Right lobe of liver (tissue), 6 donors: ENCODE results near the gene BLM. TPM values are rescaled to one million over a fixed set of nuclear protein-coding genes. Genes with fewer than 3 reads are reported as not detected.

ENCODE experiments used
- ATAC-seq, 4 donors: fragments of 200-7000 bp; cut with Tn5 transposase; one replicate each; pipeline ENCODE4 v1.9.1; 2020; ENCODE audit warnings: mild to moderate bottlenecking in 4 of 4, moderate library complexity in 4 of 4
- DNase-seq, 3 donors: peaks; one replicate each; pipeline ENCODE4 v3.0.0-alpha.2; 2020
- H3K27ac ChIP-seq, 3 donors: fragments of 200-600 bp; one replicate each; pipeline ENCODE4 v1.8.0; 2022
- H3K27me3 ChIP-seq, 2 donors: fragments of 200-600 bp; one replicate each; pipeline ENCODE4 v1.8.0; 2022
- H3K36me3 ChIP-seq, 4 donors: fragments of 200-600 bp; sonication (generic) in 1 of 4; one replicate each; pipeline versions ENCODE4 v1.5.1 to v1.8.0; 2017 to 2022; ENCODE audit warnings: control low read depth in 1 of 4
- H3K4me1 ChIP-seq, 4 donors: fragments of 200-600 bp; sonication (generic) in 1 of 4; one replicate each; pipeline versions ENCODE4 v1.5.1 to v1.8.0; 2017 to 2022; ENCODE audit warnings: control low read depth in 1 of 4
- H3K4me3 ChIP-seq, 3 donors: fragments of 200-600 bp; one replicate each; pipeline ENCODE4 v1.8.0; 2022
- H3K9me3 ChIP-seq, 4 donors: fragments of 200-600 bp; sonication (generic) in 1 of 4; one replicate each; pipeline versions ENCODE4 v1.5.1 to v1.8.0; 2017 to 2022; ENCODE audit warnings: control low read depth in 1 of 4
- POLR2A ChIP-seq: fragments of 450-650 bp; IDR thresholded peaks from one replicate; pipeline ENCODE4 v1.6.1; 2017; ENCODE audit warnings: antibody characterized with exemption, mild to moderate bottlenecking
- WGBS: methylation state at CpG from one replicate; pipeline ENCODE4 v1.1.6; 2018; ENCODE audit warnings: low coverage, low lambda C conversion rate; ENCODE audit not compliant: insufficient coverage; ENCODE audit errors: missing lambda C conversion rate; 5-methylcytosine and 5-hydroxymethylcytosine counted together
- intact Hi-C, 2 donors: fragments of 100-400 bp; cut with DNase I; formaldehyde crosslinking; loops; one replicate each; pipeline versions ENCODE4 v1.11.2 to v1.14.1; 2022
- total RNA-seq, 6 experiments: library from RNA; depleted of rRNA in 2 of 6; stranded (reverse); fragments of >200 nt in 2 of 6; fragmentation: NEBNext Ultra II Directional in 3 of 6; extraction: Animal tissue kit (Norgen Biotek cat#: 25700) in 3 of 6; gene quantifications; one replicate each; pipeline versions ENCODE4 v1.1.0 to v1.2.4, GENCODE V29; 2016 to 2023
- TF ChIP-seq, protein P1 (sequence below), 4 donors: fragments of 200-600 bp in 3 of 4; fragments of 450-650 bp in 1 of 4; IDR thresholded peaks; one replicate each; pipeline versions ENCODE4 v1.5.1 to v1.8.0; 2016 to 2022; ENCODE audit warnings: antibody characterized with exemption in 4 of 4, mild to moderate bottlenecking in 2 of 4
- donor health status: DM: no; HTN: yes; CAD: no.
- donor health status: DM: no; HTN: no; CAD: no.
- donor health status: DM: no; HTN: no; CAD: no.
- donor health status: DM: no; HTN: yes; CAD: no.
- donor health status: DM: no; HTN: yes; CAD: no.

BLM gene
- total RNA-seq, 6 experiments from 2014 or later, result 0.20 to 2.3 (median 0.45) TPM

DNA sequence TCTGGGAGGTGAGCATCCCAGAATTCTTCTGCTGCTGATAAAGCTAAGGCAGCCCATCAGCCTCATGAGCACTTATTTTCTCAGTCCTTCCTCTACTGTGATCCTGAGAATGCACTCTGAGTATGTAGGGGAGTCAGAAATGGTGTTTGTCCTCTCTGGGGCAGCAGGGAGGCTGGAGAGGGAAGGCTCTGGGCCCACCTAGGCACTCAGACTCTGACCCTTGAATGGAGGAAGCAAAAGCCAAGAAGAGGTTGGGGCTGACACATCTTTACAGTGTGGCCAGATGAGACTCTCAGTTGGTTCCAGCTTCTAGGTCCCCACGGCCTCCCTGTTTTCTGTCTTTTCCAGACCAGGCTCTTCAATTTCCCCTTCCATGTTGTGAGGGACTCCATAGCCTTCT lies 36.1 kb upstream of the BLM start:
- H3K4me3 ChIP-seq, result no peak overlapping the region
- H3K27me3 ChIP-seq, result no peaks in the 10 kb centered on the region
- no peaks in the 10 kb centered on the region for H3K9me3 ChIP-seq
- 88% methylated on average over 1 of the region's 1 CpG for WGBS
- DNase-seq (no peak), ATAC-seq (no peak)
- TF ChIP-seq, protein P1, sequence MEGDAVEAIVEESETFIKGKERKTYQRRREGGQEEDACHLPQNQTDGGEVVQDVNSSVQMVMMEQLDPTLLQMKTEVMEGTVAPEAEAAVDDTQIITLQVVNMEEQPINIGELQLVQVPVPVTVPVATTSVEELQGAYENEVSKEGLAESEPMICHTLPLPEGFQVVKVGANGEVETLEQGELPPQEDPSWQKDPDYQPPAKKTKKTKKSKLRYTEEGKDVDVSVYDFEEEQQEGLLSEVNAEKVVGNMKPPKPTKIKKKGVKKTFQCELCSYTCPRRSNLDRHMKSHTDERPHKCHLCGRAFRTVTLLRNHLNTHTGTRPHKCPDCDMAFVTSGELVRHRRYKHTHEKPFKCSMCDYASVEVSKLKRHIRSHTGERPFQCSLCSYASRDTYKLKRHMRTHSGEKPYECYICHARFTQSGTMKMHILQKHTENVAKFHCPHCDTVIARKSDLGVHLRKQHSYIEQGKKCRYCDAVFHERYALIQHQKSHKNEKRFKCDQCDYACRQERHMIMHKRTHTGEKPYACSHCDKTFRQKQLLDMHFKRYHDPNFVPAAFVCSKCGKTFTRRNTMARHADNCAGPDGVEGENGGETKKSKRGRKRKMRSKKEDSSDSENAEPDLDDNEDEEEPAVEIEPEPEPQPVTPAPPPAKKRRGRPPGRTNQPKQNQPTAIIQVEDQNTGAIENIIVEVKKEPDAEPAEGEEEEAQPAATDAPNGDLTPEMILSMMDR (IDR thresholded peaks at IDR 0.05), result no peak
- TF ChIP-seq POLR2A, result no peak
- H3K27ac ChIP-seq, result no peak overlapping the region
- no peaks in the 10 kb centered on the region for H3K4me1 ChIP-seq
- no peaks in the 10 kb centered on the region for H3K36me3 ChIP-seq
- intact Hi-C loops, result no loop called here

DNA sequence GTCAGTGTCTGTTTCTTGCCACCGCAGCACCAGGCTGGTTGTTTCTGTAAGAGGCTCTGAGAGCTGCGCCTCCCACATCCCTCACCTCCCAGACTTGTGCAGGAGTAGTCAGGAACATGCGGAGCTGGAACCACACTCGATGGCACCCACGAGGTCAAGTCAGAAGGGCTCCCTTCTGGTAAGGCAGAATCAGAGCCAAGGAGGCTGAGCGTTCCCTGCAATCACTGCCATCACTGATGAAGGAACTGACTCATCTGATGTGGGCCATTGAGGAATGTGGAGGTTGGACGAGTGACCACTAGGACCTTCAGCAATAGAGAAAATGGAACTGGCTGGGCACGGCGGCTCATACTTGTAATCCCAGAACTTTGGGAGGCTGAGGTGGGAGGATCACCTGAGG lies 35.7 kb upstream of the BLM start:
- Histone ChIP-seq H3K36me3 (no peaks in the 10 kb centered on the region), H3K27ac (no peak overlapping the region), H3K9me3 (no peaks in the 10 kb centered on the region), H3K4me3 (no peak overlapping the region), H3K27me3 (no peaks in the 10 kb centered on the region), H3K4me1 (no peaks in the 10 kb centered on the region)
- ATAC-seq, result no peak
- TF ChIP-seq POLR2A, result no peak
- TF ChIP-seq, protein P1 (IDR thresholded peaks at IDR 0.05), result no peak
- WGBS, result 96% methylated on average over 8 of the region's 9 CpGs
- intact Hi-C loops, result no loop called here
- no peak for DNase-seq

GRCh38 chr15:90683371-90683770 lies 33.8 kb upstream of the BLM start:
- WGBS, result 83% methylated on average over 2 of the region's 10 CpGs

DNA sequence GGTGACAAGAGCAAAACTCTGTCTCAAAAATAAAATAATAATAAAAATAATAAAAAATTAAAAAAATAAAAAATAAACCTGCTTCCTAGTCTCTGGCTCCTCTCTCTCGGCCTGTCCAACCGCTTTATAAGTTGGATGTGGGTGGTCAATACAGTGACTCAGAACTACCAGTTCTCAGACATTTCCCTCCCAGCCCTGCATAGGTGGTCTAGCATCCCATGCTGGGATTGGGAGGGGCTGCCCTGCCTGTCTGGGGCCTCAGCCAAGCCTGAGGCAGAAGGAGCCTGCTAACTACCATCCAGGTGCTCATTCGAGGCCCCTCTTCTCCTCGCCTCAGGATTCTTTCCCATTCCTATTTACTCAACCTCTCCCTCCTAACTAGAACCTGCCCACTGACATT lies 33.3 kb upstream of the BLM start:
- no peak for TF ChIP-seq POLR2A
- TF ChIP-seq, protein P1 (IDR thresholded peaks at IDR 0.05), result no peak
- 84% methylated on average over 3 of the region's 4 CpGs for WGBS
- DNase-seq, result no peak
- Histone ChIP-seq H3K36me3 (no peaks in the 10 kb centered on the region), H3K27me3 (no peaks in the 10 kb centered on the region), H3K4me1 (no peaks in the 10 kb centered on the region), H3K4me3 (no peak overlapping the region), H3K9me3 (no peaks in the 10 kb centered on the region), H3K27ac (no peak overlapping the region)
- intact Hi-C loops, result no loop called here
- no peak for ATAC-seq

More at GRCh38 chr15:90683371-90683770, 33.8 kb upstream of the BLM start:
- Histone ChIP-seq H3K4me3 (no peak overlapping the region), H3K4me1 (no peaks in the 10 kb centered on the region), H3K9me3 (no peaks in the 10 kb centered on the region), H3K36me3 (no peaks in the 10 kb centered on the region), H3K27me3 (no peaks in the 10 kb centered on the region), H3K27ac (no peak overlapping the region)
- ATAC-seq (no peak), DNase-seq (no peak)
- intact Hi-C loops, result no loop called here
- TF ChIP-seq, protein P1 (IDR thresholded peaks at IDR 0.05), result no peak
- no peak for TF ChIP-seq POLR2A

- WGBS, result 78% methylated on average over 4 of the region's 5 CpGs
- TF ChIP-seq POLR2A, result no peak
- TF ChIP-seq, protein P1 (IDR thresholded peaks at IDR 0.05), result no peak
- no peak overlapping the region for H3K4me3 ChIP-seq
- no peak overlapping the region for H3K27ac ChIP-seq
- intact Hi-C loops, result no loop called here
- no peaks in the 10 kb centered on the region for H3K9me3 ChIP-seq
- no peaks in the 10 kb centered on the region for H3K27me3 ChIP-seq
- H3K4me1 ChIP-seq, result no peaks in the 10 kb centered on the region
- ATAC-seq (no peak), DNase-seq (no peak)
- no peaks in the 10 kb centered on the region for H3K36me3 ChIP-seq
These were observed 32.9 kb upstream of the BLM start for GRCh38 chr15:90684281-90684680.
